GM23338 (cell line): ENCODE data around the gene MTCL1. TPM values are rescaled to one million over a fixed set of nuclear protein-coding genes. Genes with fewer than 3 reads are reported as not detected.

Source experiments
- ATAC-seq: fragments of 200-7000 bp; cut with Tn5 transposase; 3 replicates; pipeline ENCODE4 v1.9.1; 2020
- DNase-seq: peaks from one replicate; pipeline ENCODE4 v3.0.0-alpha.2; 2015; ENCODE audit warnings: low spot score
- H2AFZ ChIP-seq: fragments of 200-600 bp; sonication (generic); 2 replicates; pipeline ENCODE4 v1.8.0; 2016; ENCODE audit warnings: antibody characterized with exemption, mild to moderate bottlenecking, moderate library complexity
- H3F3A ChIP-seq: fragments of 200-600 bp; sonication (generic); replicated peaks from 2 replicates; pipeline ENCODE4 v1.8.0; 2017; ENCODE audit warnings: antibody characterized with exemption, mixed run types, low read depth
- H3K27ac ChIP-seq: fragments of 200-600 bp; sonication (generic); 2 replicates; pipeline ENCODE4 v1.6.1; 2016; ENCODE audit warnings: low read depth
- H3K27me3 ChIP-seq: fragments of 200-600 bp; sonication (generic); 2 replicates; pipeline ENCODE4 v1.8.0; 2016; ENCODE audit warnings: mild to moderate bottlenecking, mixed run types, moderate library complexity; ENCODE audit not compliant: insufficient read depth
- H3K36me3 ChIP-seq: fragments of 200-600 bp; sonication (generic); 2 replicates; pipeline ENCODE4 v1.8.0; 2016; ENCODE audit warnings: mild to moderate bottlenecking; ENCODE audit not compliant: insufficient read depth
- H3K4me1 ChIP-seq: fragments of 200-600 bp; sonication (generic); 2 replicates; pipeline ENCODE4 v1.8.0; 2016; ENCODE audit warnings: mild to moderate bottlenecking, moderate library complexity; ENCODE audit not compliant: insufficient read depth
- H3K4me2 ChIP-seq: fragments of 200-600 bp; sonication (generic); 2 replicates; pipeline ENCODE4 v1.7.1; 2017; ENCODE audit warnings: mixed run types
- H3K4me3 ChIP-seq: fragments of 200-600 bp; sonication (generic); 2 replicates; pipeline ENCODE4 v1.6.1; 2016; ENCODE audit warnings: mixed run types
- H3K79me2 ChIP-seq: fragments of 200-600 bp; sonication (generic); replicated peaks from 2 replicates; pipeline ENCODE4 v1.8.0; 2017; ENCODE audit warnings: mild to moderate bottlenecking; ENCODE audit not compliant: insufficient read depth
- H3K9me2 ChIP-seq: fragments of 200-600 bp; sonication (generic); 2 replicates; pipeline ENCODE4 v1.8.0; 2017; ENCODE audit not compliant: insufficient read depth
- H4K20me1 ChIP-seq: fragments of 200-600 bp; sonication (generic); replicated peaks from 2 replicates; pipeline ENCODE4 v1.8.0; 2017; ENCODE audit warnings: mild to moderate bottlenecking; ENCODE audit not compliant: insufficient read depth
- H3K27ac Mint-ChIP-seq: 2 replicates; pipeline ENCODE4 v1.8.0; 2020; ENCODE audit warnings: inconsistent platforms, mild to moderate bottlenecking, moderate library complexity, mixed read lengths
- H3K27me3 Mint-ChIP-seq: 3 replicates; pipeline ENCODE4 v1.8.0; 2022; ENCODE audit warnings: low read depth, mild to moderate bottlenecking, moderate library complexity, mixed read lengths, inconsistent platforms; ENCODE audit not compliant: insufficient read depth, poor library complexity
- H3K36me3 Mint-ChIP-seq: 3 replicates; pipeline ENCODE4 v1.8.0; 2021; ENCODE audit warnings: low read depth, mild to moderate bottlenecking, inconsistent platforms, moderate library complexity, mixed read lengths
- H3K4me1 Mint-ChIP-seq: 3 replicates; pipeline ENCODE4 v1.8.0; 2020; ENCODE audit warnings: mild to moderate bottlenecking, inconsistent platforms, mixed read lengths
- H3K4me3 Mint-ChIP-seq: 3 replicates; pipeline ENCODE4 v1.8.0; 2021; ENCODE audit warnings: moderate library complexity, mild to moderate bottlenecking, inconsistent platforms, mixed read lengths
- H3K9me3 Mint-ChIP-seq: 3 replicates; pipeline ENCODE4 v1.8.0; 2020; ENCODE audit warnings: moderate library complexity, mild to moderate bottlenecking, inconsistent platforms, mixed read lengths
- CREB1 ChIP-seq: fragments of 250-450 bp; sonication (Bioruptor Pico); IDR thresholded peaks from 2 replicates; pipeline ENCODE4 v1.5.0; 2020; ENCODE audit warnings: low read depth, mild to moderate bottlenecking, moderate library complexity
- CTCF ChIP-seq, 2 experiments: fragments of 200-600 bp in 1 of 2; sonication (generic) in 1 of 2; conservative IDR thresholded peaks; 2 replicates each; pipeline versions ENCODE4 v1.5.1 to v1.6.1; 2016 to 2017; ENCODE audit warnings: antibody characterized with exemption in 2 of 2, low read depth in 2 of 2, mild to moderate bottlenecking in 2 of 2, moderate library complexity in 1 of 2
- ETS1 ChIP-seq: IDR thresholded peaks from 2 replicates; pipeline ENCODE4 v1.6.1; 2016; ENCODE audit warnings: antibody characterized with exemption
- EZH2 ChIP-seq: fragments of 200-600 bp; sonication (generic); IDR thresholded peaks from one replicate; pipeline ENCODE4 v1.8.0; 2017; ENCODE audit warnings: antibody characterized with exemption, mild to moderate bottlenecking, low read depth; ENCODE audit not compliant: unreplicated experiment
- EZH2phosphoT487 ChIP-seq: fragments of 200-600 bp; sonication (generic); IDR thresholded peaks from one replicate; pipeline ENCODE4 v1.8.1; 2018; ENCODE audit warnings: antibody characterized with exemption; ENCODE audit not compliant: unreplicated experiment
- JUNB ChIP-seq: IDR thresholded peaks from one replicate; pipeline ENCODE4 v1.6.1; 2016; ENCODE audit warnings: antibody characterized with exemption; ENCODE audit not compliant: unreplicated experiment
- NANOG ChIP-seq: IDR thresholded peaks from 2 replicates; pipeline ENCODE4 v1.6.1; 2016; ENCODE audit warnings: antibody characterized with exemption, borderline replicate concordance
- POLR2AphosphoS5 ChIP-seq: IDR thresholded peaks from 2 replicates; pipeline ENCODE4 v1.6.1; 2016; ENCODE audit warnings: antibody characterized with exemption, low read depth
- REST ChIP-seq: IDR thresholded peaks from one replicate; pipeline ENCODE4 v1.6.1; 2018; ENCODE audit warnings: antibody characterized with exemption; ENCODE audit not compliant: unreplicated experiment
- STAT1 ChIP-seq: IDR thresholded peaks from one replicate; pipeline ENCODE4 v1.6.1; 2016; ENCODE audit warnings: antibody characterized with exemption; ENCODE audit not compliant: unreplicated experiment
- ZNF114 ChIP-seq: fragments of 250-450 bp; sonication (Bioruptor Pico); IDR thresholded peaks from 2 replicates; pipeline ENCODE4 v1.5.0; 2020; ENCODE audit warnings: mild to moderate bottlenecking, moderate library complexity
- ZNF331 ChIP-seq: fragments of 250-450 bp; sonication (Bioruptor Pico); IDR thresholded peaks from 2 replicates; pipeline ENCODE4 v1.5.0; 2020; ENCODE audit warnings: low read depth, mild to moderate bottlenecking, moderate library complexity
- ZNF462 ChIP-seq: fragments of 250-450 bp; sonication (Bioruptor Pico); IDR thresholded peaks from 2 replicates; pipeline ENCODE4 v1.5.0; 2020; ENCODE audit warnings: mild to moderate bottlenecking, moderate library complexity
- polyA plus RNA-seq: library from polyadenylated mRNA; unstranded; fragments of >200 nt; fragmentation: Nextera tagmentation; extraction: Ambion mirVana; gene quantifications from 2 replicates; pipeline ENCODE4 v1.2.1, GENCODE V29; 2016
- total RNA-seq: library from RNA; depleted of rRNA; stranded (reverse); fragments of >200 nt; shearing (Covaris generic); gene quantifications from 2 replicates; pipeline ENCODE4 v1.2.3, GENCODE V29; 2014

MTCL1 gene
- total and polyA plus RNA-seq, 2 experiments from 2014 or later = 14.4 to 45.0 TPM

- no peak overlapping the region for H3K27ac Mint-ChIP-seq
- Histone ChIP-seq H3K79me2 (no peaks in the 10 kb centered on the region), H3K9me2 (no peaks in the 10 kb centered on the region), H3K4me1 (peaks cover 5% of the 10 kb centered on the region), H3K27me3 (no peaks in the 10 kb centered on the region), H3K4me3 (no peak overlapping the region), H3K27ac (no peak overlapping the region), H3F3A (no peaks in the 10 kb centered on the region), H2AFZ (no peak overlapping the region), H3K36me3 (peaks cover 5% of the 10 kb centered on the region; the same call in 1 of the 2 replicates), H3K4me2 (no peak overlapping the region), H4K20me1 (no peaks in the 10 kb centered on the region)
- H3K9me3 Mint-ChIP-seq = no peaks in the 10 kb centered on the region; the same call in 2 of the 3 replicates
- peaks cover 16% of the 10 kb centered on the region for H3K27me3 Mint-ChIP-seq
- H3K4me3 Mint-ChIP-seq = no peak overlapping the region
- TF ChIP-seq JUNB (no peak), ZNF114 (CRISPR knock-in tag) (no peak), ZNF462 (CRISPR knock-in tag) (no peak), CTCF (conservative IDR thresholded peaks at IDR 0.05; ENCODE audit: low read depth in 2 of 2) (no peak), ZNF331 (CRISPR knock-in tag) (no peak), CREB1 (no peak), ETS1 (no peak), POLR2AphosphoS5 (no peak), NANOG (no peak), REST (no peak), STAT1 (no peak), EZH2 (no peak), EZH2phosphoT487 (no peak)
- H3K36me3 Mint-ChIP-seq = peaks cover 36% of the 10 kb centered on the region
- H3K4me1 Mint-ChIP-seq = peaks cover 8% of the 10 kb centered on the region; the same call in 2 of the 3 replicates
- no peak for DNase-seq
- ATAC-seq = no peak
Observed at GRCh38 chr18:8785855-8786482, 80.6 kb downstream of the MTCL1 start.
